Hepatocyte (in vitro differentiated cells): Measurements from ENCODE around the gene OBSCN. TPM values are rescaled to one million over a fixed set of nuclear protein-coding genes. Genes with fewer than 3 reads are reported as not detected.

ENCODE experiments used
- DNase-seq: peaks from one replicate; pipeline ENCODE4 v3.0.0-alpha.2; 2016; ENCODE audit warnings: low spot score
- H2AFZ ChIP-seq: fragments of 200-600 bp; sonication (generic); 2 replicates; pipeline ENCODE4 v1.6.0; 2016; ENCODE audit warnings: antibody characterized with exemption, mild to moderate bottlenecking
- H3K27ac ChIP-seq: fragments of 200-600 bp; sonication (generic); 2 replicates; pipeline ENCODE4 v1.5.1; 2016; ENCODE audit warnings: mild to moderate bottlenecking
- H3K27me3 ChIP-seq: fragments of 200-600 bp; sonication (generic); 2 replicates; pipeline ENCODE4 v1.6.1; 2016
- H3K36me3 ChIP-seq: fragments of 200-600 bp; sonication (generic); replicated peaks from 2 replicates; pipeline ENCODE4 v1.5.1; 2016; ENCODE audit warnings: low read depth; ENCODE audit not compliant: insufficient read depth
- H3K4me1 ChIP-seq: fragments of 200-600 bp; sonication (generic); 2 replicates; pipeline ENCODE4 v1.5.1; 2016; ENCODE audit warnings: mild to moderate bottlenecking, moderate library complexity; ENCODE audit not compliant: insufficient read depth
- H3K4me2 ChIP-seq: fragments of 200-600 bp; sonication (generic); 2 replicates; pipeline ENCODE4 v1.6.0; 2016
- H3K4me3 ChIP-seq: fragments of 200-600 bp; sonication (generic); 2 replicates; pipeline ENCODE4 v1.5.1; 2016; ENCODE audit warnings: mild to moderate bottlenecking
- H3K79me2 ChIP-seq: fragments of 200-600 bp; sonication (generic); 2 replicates; pipeline ENCODE4 v1.6.0; 2017; ENCODE audit warnings: mild to moderate bottlenecking
- H3K9me2 ChIP-seq: fragments of 200-600 bp; sonication (generic); replicated peaks from 2 replicates; pipeline ENCODE4 v1.6.0; 2017; ENCODE audit warnings: mild to moderate bottlenecking; ENCODE audit not compliant: insufficient read depth
- H3K9me3 ChIP-seq: fragments of 200-600 bp; sonication (generic); 2 replicates; pipeline ENCODE4 v1.5.1; 2016; ENCODE audit warnings: low read depth, mild to moderate bottlenecking
- H4K20me1 ChIP-seq: fragments of 200-600 bp; sonication (generic); 2 replicates; pipeline ENCODE4 v1.6.0; 2016; ENCODE audit warnings: mild to moderate bottlenecking; ENCODE audit not compliant: insufficient read depth, poor library complexity, severe bottlenecking
- CTCF ChIP-seq: fragments of 200-600 bp; sonication (generic); IDR thresholded peaks from 2 replicates; pipeline ENCODE4 v1.5.1; 2016; ENCODE audit warnings: antibody characterized with exemption, mild to moderate bottlenecking; ENCODE audit not compliant: poor library complexity
- EZH2 ChIP-seq: fragments of 200-600 bp; sonication (generic); IDR thresholded peaks from 2 replicates; pipeline ENCODE4 v1.6.1; 2016; ENCODE audit warnings: antibody characterized with exemption, mild to moderate bottlenecking, borderline replicate concordance
- EZH2phosphoT487 ChIP-seq: fragments of 200-600 bp; sonication (generic); IDR thresholded peaks from one replicate; pipeline ENCODE4 v1.6.1; 2018; ENCODE audit warnings: antibody characterized with exemption, mild to moderate bottlenecking, low read depth, moderate library complexity; ENCODE audit not compliant: unreplicated experiment, severe bottlenecking
- WGBS: methylation state at CpG from one replicate; pipeline ENCODE4 v1.1.6; 2016; ENCODE audit warnings: low lambda C conversion rate; ENCODE audit errors: missing lambda C conversion rate; 5-methylcytosine and 5-hydroxymethylcytosine counted together
- polyA plus RNA-seq: library from polyadenylated mRNA; unstranded; fragments of >200 nt; fragmentation: Nextera tagmentation; extraction: Ambion mirVana; gene quantifications from 2 replicates; pipeline ENCODE4 v1.2.1, GENCODE V29; 2016
- total RNA-seq: library from RNA; depleted of rRNA; stranded (reverse); fragments of >200 nt; gene quantifications from 2 replicates; pipeline ENCODE4 v1.2.3, GENCODE V29; 2014

The OBSCN gene
- total and polyA plus RNA-seq, 2 experiments from 2014 or later = 15.0 to 22.4 TPM

- H3K9me3 ChIP-seq = no peaks in the 10 kb centered on the region
- no peaks in the 10 kb centered on the region for H3K9me2 ChIP-seq
- no peaks in the 10 kb centered on the region for H4K20me1 ChIP-seq
- H3K36me3 ChIP-seq = no peaks in the 10 kb centered on the region
- no peaks in the 10 kb centered on the region for H3K27me3 ChIP-seq
- H3K27ac ChIP-seq = no peak overlapping the region
- H3K4me2 ChIP-seq = no peak overlapping the region
- H2AFZ ChIP-seq = no peak overlapping the region
- TF ChIP-seq EZH2 (no peak), CTCF (no peak), EZH2phosphoT487 (no peak)
- H3K79me2 ChIP-seq = no peaks in the 10 kb centered on the region
- H3K4me1 ChIP-seq = no peaks in the 10 kb centered on the region
- WGBS = 96% methylated on average over 31 of the region's 31 CpGs
- H3K4me3 ChIP-seq = no peak overlapping the region
- DNase-seq = no peak
These were observed 107.0 kb downstream of the OBSCN start for GRCh38 chr1:228314658-228315483.

GRCh38 chr1:228315484-228315944 is 107.7 kb downstream of the OBSCN start:
- no peak overlapping the region for H3K4me3 ChIP-seq
- DNase-seq = no peak
- TF ChIP-seq EZH2 (no peak), EZH2phosphoT487 (no peak), CTCF (no peak)

DNA sequence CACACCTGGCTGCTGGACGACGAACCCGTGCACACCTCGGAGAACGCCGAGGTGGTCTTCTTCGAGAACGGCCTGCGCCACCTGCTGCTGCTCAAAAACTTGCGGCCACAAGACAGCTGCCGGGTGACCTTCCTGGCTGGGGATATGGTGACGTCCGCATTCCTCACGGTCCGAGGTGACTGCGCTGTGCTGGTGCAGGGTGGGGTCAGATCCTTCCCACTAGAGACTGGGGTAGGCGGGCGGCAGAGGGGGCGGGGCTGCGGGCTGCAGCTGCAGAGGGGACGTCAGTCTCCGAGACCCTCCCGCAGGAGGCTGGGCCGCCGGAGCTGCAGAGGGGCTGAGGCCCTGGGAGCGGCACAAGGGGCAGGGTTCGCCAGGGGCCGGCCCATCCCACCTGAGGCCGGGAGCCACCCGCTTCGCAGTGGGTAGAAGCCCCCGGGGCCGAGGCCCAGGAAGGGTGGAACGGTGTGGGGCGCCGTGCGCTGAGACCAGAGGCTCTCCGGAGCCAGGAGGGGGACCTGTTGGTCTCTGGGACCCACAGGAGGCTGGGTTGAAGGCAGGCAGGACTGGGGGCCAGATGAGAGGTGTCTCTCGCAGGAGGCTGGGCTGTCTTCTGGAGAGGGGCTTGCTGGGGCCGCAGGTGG is 108.2 kb downstream of the OBSCN start:
- no peak overlapping the region for H3K27ac ChIP-seq
- DNase-seq = no peak
- H3K79me2 ChIP-seq = no peaks in the 10 kb centered on the region
- TF ChIP-seq CTCF (no peak), EZH2 (no peak), EZH2phosphoT487 (no peak)
- H3K4me1 ChIP-seq = no peaks in the 10 kb centered on the region
- H3K27me3 ChIP-seq = no peaks in the 10 kb centered on the region
- 100% methylated on average over 11 of the region's 40 CpGs for WGBS
- H2AFZ ChIP-seq = no peak overlapping the region
- H3K4me3 ChIP-seq = no peak overlapping the region
- H4K20me1 ChIP-seq = no peaks in the 10 kb centered on the region
- H3K9me3 ChIP-seq = no peaks in the 10 kb centered on the region
- H3K9me2 ChIP-seq = no peaks in the 10 kb centered on the region
- H3K4me2 ChIP-seq = no peak overlapping the region
- no peaks in the 10 kb centered on the region for H3K36me3 ChIP-seq

More at GRCh38 chr1:228315484-228315944, 107.7 kb downstream of the OBSCN start:
- H3K36me3 ChIP-seq = no peaks in the 10 kb centered on the region
- no peak overlapping the region for H3K4me2 ChIP-seq
- no peaks in the 10 kb centered on the region for H3K79me2 ChIP-seq
- H4K20me1 ChIP-seq = no peaks in the 10 kb centered on the region
- 89% methylated on average over 16 of the region's 17 CpGs for WGBS
- no peaks in the 10 kb centered on the region for H3K9me2 ChIP-seq
- H3K27ac ChIP-seq = no peak overlapping the region
- no peak overlapping the region for H2AFZ ChIP-seq
- H3K9me3 ChIP-seq = no peaks in the 10 kb centered on the region
- no peaks in the 10 kb centered on the region for H3K27me3 ChIP-seq
- H3K4me1 ChIP-seq = no peaks in the 10 kb centered on the region
